Skin of body (tissue), 2 donors: ENCODE results near the gene CPZ. TPM values are rescaled to one million over a fixed set of nuclear protein-coding genes. Genes with fewer than 3 reads are reported as not detected.
"Not testable (repeated sequence)": the region's sequence is repeated elsewhere in the genome, so short reads cannot be mapped to it uniquely, and the experiment has no call there.

Experiments
- DNase-seq: peaks from one replicate; lab custom pipeline; 2025; lab: John Stamatoyannopoulos, UW
- total RNA-seq: library from RNA; depleted of rRNA; stranded (reverse); fragments of >200 nt; gene quantifications from one replicate; pipeline ENCODE4 v1.2.3, GENCODE V29; 2014

Gene CPZ
- total RNA-seq, 1 donor from 2014 or later: 14.1 TPM

DNA sequence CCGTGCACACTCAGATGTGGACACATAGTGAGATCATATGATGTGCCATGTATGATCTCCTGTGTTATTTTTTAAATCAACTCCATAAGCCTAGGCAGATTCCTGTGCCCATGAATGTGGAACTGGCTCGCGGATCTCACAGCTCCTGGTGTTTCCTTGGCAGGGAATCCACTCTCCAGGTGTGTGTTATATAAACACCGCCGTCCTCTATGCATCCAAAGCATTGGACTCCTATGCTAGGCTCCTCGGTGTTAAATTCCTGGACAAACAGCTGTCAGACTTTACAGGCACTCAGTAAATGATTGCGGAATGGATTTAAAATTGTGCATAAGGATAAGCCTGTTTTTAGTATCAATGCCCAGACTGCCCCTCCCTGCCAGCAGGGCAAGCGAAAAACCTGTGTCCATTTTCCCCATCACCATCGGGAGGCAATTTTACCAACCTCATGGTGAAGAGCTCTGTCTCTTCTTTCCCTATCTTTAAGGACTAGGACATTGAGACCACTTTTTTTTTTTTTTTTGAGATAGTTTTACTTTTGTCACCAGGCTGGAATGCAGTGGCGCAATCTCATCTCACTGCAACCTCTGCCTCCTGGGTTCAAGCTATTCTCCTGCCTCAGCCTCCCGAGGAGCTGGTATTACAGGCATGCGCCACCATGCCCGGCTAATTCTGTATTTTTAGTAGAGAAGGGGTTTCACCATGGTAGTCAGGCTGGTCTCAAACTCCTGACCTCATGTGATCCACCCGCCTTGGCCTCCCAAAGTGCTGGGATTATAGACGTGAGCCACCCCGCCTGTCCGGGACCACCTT, 36.0 kb upstream of the CPZ start:
- DNase-seq: no peak

DNA sequence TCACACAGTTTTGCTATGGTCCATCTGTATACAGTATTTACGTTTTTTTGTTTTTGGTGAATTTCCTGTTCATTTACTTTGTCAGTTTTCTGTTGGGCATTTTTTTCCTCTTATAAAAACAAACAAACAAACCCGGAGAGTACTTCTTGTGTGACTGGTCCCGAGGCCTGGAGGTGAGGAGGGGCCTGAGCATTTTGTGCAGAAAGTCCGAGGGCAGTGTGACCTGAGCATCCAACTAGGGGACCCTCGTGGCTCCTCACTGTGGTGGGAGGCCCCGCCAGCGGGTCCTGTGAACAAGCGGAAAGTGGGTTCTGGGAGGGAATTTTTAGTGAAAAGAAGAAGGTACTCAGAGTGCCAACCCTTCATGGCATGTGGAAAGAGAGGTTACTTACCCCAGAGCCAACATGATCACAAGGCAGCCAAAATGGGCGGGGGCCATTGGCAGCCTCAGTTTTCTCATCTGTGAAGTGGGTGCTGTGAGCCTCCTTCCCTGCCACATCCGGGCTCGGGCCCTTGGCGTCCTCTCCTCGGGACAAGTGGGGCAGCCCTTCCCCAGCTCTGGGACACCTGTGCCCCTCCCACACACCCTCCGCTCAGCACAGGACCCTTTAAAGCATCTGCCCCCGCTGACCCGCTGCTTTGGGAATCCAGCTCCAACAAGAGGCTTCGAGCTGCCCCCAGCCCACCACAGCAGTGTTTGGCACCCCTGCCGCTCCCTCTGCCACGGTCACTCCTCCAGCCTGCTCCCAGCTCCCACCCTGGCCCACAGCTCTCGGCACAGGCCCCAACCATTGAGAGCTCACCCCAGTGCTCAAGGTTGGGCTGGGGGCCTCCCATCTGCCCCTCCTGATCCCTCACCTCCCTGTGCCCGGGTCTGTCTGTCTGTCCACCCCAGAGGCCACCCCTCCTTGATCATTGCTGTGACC, 35.2 kb upstream of the CPZ start:
- no peak for DNase-seq

DNA sequence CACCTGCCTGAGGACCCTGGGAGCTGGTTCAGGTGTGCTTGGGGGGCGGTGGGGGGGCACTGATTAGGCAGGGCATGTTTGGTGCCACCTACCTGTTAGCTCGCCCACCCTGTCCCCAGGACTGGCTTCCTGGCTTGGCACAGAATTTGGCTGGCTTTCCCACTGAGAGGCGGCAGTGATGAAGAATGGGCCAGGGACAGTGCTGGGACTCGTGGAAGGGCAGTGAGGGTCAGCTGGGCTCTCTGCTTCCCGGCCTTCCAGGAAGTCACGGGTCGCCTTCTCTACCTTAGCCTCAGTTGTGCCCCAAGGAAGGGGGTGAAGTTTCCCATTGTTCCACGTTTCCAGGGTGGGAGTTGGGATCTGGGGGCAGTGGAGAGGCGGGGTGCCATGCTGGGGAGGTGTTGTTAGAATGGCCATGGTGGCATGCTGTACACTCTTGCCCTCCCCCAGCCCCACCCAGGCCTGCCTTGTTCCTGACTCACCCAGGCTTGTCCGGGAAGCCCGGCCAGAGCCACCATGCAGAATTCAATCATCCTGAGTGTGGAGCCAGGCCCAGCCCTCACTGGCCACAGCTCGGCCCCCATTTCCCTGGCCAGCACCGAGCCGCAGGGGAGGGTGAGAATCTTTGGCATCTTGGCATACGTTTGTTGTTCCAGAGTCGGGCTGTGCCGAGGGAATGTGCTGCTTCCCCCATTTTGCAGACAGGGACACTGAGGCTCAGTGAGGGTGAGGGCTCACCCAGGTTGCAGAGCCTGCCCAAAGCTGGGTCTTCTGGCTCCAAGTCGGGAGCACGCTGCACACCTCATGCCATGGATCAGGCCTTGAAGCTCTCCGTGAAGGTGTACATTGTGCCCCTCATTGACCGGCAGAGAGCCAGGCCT, 34.2 kb upstream of the CPZ start:
- DNase-seq: no peak

DNA sequence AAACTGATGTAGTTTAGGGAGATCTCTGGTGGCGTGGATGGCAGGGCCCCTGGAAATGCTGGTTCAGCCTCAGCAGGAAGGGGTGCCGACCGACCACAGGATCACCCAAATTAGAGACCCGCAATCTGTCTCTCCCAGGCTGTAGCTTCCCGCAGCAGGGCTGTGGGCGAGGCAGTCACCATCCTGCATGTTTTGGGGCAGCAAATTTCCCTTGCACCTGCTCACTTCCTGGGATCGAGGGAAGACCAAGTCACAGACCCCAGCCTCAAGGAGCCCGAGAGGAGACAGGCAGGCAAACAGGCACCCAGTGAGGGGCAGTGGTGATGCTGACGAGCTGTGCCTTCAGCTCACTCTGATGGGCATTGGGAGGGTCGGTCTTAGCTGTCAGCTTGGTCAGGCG, 33.6 kb upstream of the CPZ start:
- DNase-seq: no peak

DNA sequence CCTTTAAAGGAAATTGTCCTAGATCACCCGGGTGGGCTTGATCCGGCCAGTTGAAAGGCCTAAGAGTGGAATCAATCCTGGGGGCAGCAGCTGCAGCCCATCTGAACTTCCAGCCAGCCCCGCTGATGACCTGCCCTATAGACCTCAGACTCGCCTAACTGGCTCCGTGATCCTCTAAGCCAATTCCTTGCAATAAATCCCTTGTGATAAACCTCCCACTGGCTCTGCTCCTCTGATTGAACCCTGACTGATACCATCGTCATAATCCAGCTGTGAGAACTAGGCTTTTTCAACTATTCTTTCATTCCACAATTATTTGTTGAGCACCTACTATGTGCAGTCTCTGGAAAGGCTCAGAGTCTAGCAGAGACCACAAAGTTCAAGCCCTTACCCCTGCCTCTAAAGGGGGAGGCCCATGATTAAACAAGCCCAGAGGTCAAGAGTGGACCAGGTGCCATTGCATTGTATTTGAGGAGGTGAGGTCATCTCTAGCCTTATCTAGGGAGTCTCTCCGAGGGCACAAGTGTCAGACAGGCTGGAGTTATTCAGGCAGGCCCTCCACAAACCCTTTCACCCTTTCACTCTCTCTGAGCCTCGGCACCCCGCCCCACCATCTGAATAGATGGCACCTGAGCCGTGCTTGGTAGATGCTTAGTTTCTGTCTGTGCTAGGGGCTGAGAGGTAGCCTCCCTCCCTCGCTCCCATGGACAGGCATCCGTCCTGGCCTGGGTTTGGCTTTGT, 32.9 kb upstream of the CPZ start:
- no peak for DNase-seq

DNA sequence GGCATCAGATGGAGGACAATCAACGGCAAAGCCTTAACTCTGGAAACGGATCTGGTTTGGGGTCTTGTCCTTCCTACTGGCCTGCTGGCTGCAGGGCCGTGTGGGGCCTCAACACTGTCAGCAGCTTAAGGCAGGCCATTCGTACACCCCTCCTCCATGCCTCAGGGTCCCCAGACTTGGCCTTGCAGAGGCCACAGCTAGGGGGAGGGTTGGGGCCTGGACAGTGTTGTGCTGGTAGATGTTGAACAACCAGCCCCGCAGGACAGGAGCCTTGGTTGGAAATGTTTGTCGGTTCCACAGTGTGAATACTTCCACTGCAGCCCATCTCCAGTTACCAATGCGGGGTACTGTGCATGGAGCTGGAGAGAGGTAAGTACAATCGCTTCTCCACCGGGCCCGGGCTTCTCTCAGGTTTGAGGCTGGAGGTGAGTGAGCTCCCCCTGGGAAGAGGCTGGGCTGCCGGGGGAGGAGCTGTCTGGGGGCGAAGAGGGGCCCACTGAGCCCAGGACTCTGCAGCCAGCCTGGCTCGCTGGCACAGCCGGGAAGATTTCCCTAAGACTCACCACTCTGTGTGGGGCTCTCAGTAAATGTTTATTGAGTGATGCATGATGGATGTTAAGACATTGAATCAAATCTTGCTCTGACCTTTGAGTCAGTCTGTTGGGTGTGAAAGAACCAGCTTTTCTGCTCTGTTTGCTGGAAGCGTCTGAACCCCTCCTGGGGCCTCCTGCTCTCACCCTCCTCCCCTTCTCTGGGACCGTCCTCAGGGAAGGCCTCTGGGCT, 32.1 kb upstream of the CPZ start:
- no peak for DNase-seq

DNA sequence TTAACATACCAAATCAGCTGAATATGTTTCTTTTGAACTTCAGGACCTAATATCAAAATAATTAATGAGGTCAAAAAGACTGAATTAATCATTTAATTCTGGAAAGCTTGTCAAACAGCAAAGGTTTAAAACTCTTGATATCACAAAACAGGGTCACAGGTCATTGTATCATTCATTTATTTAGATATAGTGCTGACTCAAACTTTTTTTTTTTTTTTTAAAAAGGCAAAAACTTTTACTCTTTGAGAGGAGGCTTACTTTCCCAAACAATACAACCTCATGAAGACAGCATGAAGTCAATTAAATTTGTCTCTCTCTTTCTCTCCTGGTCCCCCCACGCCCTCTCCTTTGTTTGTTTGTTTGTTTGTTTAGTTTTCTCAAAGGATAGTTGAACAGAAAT, 28.0 kb upstream of the CPZ start:
- DNase-seq: no peak

DNA sequence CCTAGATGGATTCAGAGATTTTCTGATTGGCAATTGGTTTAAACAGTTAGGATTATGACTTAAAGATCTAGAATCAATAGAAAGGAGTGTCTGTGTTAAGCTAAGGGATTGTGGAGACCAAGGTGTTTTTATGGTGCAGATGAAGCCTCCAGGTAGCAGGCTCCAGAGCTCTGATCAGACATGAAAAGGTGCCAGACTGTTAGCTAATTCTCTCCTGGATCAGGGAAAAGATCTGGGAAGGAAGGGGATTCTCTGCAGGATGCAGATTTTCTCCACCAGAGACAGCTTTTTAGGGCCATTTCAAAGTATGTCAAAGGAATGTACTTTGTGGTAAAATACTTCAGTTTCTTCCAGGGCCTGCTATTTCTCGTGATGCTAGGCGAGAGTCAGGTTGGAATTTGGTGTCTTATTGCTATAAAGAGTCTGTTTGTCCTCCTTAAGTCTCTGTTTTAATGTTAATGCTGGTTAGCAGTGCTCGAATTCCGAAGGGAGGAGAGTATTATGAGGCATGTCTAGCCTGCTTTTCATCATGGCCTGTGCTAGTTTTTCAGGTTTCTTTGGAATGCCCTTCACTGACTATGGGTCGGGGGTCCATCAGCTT, 24.4 kb upstream of the CPZ start:
- no peak for DNase-seq

DNA sequence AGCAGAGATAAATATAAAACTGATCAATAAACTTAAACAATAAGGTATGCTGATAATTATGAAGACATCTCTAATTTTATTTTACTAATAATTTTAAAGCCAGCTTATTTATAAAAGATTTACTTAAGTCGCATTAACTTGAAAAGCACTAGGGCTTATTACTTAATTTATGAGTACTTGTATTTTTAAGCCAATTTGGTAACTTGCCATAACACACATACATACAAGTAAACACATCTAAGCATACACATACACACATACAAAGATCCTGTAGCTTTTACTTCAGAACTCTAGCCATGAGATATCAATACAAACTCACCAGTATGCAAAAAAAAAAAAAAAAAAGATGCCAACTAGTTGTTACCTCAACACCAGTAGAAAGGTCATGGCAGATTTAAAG, 22.4 kb upstream of the CPZ start:
- no peak for DNase-seq

DNA sequence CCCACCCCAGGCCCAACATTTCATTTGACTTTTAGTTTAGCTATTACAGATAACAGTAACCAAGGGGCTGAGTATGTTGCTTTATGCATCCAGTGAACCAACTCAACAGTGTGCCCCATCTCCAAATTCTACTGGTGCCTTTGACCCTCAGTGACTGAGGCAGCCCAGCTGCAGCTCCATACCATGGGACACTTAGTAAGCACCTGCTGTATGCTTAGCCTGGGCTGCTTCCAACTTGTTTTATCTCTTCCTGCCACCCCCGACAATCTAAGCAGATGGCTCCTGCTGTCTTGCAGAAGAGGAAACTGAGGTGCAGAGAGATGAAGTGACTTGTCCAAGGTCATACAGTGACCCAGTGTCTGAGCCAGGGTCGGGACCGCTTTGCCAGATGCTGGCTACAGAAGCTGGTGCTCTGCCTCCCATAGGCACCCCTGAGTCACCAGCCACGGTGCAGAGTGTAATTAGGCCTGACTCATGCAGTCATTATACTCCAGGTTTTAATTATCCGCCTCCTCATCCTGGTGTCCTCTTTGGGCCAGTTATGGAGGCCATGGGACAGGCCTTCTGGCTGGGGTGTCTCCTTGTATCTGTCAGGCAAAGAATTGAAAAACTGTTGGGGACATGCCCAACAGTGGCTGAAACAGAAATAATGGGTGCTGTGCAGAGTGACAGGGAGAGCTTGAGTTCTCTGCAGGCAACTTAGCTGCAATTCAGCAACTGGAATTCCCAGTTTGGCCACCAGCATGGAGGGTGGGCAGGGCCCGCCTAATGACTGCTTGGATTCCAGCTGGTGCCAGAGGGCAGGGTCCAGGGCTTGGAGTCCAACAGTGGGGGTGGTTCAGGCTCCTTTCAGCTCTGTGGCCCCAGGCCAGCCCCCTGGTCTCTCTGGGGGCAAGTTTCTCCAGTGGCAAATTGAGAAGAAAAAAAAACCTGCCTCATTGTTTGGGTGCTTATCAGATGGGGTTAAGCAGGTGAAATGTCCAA, 20.6 kb upstream of the CPZ start:
- DNase-seq: no peak

DNA sequence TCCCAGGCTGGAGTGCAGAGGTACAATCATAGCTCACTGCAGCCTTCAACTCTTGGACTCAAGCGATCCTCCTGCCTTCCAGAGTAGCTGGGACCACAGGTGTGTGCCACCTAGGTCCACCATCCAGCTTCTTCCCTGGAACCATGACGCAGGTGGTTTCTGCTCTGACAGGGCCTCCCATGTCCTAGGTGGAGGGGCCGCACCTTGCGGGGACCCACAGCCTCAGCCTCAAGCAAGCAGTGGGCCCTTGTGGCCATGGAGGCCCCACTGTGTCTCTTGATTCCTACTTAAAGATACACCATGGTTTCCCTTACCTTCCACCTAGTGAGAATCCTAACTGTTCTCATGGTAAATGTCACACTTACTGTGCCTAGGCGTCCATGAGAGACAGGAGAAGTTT, 19.3 kb upstream of the CPZ start:
- DNase-seq: no peak

DNA sequence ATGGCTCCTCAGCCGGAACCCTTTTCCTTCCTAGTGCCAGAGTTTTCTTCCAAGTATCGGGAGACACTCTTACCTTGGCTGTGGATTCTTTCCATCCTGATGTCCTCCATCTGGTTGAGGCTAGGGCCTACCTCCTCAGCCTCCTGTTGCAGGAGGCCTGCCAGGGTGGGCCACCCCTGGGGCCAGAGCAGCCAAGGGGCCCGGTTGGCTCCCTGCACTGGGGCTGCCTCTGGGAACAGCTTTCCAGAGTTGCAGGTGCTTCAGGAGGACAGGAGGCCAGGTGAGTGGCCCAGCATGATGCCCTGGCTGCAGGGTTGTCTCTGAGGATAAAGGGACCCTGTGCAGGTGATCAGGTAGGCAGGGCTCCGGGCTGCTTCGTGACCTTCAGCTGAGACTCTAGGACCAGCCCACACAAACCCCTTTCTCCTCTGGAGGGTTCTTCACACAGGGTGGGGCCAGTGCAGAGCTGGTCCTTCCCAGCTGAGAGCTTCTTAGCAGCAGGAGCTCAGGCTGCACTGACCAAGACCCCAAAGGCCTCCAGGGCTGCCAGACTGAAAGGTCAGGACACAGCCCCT, 17.7 kb upstream of the CPZ start:
- no peak for DNase-seq

DNA sequence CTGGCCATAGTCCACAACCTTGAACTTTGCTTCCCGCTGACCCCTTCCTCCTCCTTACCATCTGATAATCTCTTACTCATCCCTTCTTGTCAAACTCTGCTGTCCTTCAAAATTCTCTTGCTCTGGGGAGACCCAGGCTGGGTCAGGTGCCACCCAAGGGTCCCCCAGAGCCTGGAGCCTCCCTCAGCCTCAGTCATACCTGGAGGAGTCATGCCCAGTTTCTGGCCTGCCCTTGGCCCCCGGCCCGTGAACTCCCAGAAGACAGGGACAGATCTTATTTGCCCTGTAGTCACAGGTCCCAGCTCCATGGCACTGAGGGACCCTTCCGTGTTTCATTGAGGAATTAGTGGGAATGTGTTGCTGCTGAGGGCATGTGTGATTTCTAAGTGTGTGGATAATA, 17.1 kb upstream of the CPZ start:
- no peak for DNase-seq

DNA sequence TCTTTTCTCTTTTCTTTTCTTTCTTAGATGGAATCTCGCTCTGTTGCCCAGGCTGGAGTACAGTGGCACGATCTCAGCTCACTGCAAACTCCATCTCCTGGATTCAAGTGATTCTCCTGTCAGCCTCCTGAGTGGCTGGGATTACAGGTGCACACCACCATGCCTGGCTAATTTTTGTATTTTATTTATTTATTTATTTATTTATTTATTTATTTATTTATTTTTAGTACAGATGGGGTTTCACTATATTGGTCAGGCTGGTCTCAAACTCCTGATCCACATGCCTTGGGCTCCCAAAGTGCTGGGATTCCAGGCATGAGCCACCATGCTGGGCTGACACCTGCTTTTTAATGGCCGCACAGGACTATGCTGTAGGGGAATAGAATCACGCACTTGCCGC, 16.0 kb upstream of the CPZ start:
- DNase-seq: not testable (repeated sequence)

DNA sequence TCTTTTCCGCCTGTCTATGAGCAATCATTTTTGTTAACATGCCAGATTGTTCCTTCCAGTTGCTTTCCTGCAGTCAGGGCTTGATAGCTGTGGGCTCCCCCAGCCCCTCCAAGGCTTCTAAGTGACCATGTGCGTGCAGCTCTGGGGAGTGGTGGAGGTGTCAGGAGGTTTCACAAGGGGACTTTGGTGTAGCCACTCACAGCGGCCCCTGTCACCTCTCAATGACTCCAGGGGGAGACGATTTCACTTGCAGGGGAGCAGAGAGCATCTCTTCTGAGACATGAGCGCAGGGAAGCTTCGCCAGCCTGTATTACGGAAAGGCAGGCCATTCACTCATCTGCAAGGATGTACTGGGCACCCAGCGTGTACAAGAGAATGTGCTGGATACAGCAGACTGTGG, 15.5 kb upstream of the CPZ start:
- no peak for DNase-seq

DNA sequence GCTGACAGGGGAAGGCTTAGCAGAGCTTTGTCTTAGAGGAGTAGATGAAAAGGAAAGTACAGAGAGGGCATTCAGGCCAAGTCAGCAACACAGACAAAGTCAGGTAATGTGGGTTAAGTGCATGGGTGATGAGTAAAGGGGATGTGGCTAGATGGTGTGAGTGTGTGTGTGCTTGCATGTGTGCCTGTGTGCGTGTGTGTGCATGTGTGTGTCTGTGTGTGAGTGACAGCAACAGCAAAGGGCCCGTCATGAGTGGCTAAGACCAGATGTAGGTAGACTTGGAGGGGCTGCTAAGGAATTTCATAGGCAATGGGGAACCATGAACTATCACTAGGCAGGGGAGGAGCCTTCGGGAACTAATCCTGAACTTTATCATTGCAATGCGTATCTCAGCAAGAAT, 14.6 kb upstream of the CPZ start:
- no peak for DNase-seq

DNA sequence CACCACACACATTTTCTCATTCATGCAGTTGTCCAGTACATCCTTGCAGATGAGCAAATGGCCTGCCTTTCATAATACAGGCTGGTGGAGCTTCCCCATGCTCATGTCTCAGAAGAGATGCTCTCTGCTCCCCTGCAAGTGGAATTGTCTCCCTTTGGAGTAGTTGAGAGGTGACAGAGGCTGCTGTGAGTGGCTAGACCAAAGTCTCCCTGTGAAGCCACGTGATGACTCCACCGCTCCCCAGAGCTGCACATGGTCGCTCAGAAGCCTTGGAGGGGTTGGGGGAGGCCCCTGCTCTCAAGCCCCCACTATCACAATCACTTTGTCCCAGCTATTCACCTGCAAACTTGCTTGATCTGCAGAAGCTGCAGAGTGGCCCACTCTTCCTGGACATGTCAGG, 13.8 kb upstream of the CPZ start:
- no peak for DNase-seq
